Psoas muscle (tissue), 8 donors: ENCODE measurements around the gene ATP8B4. TPM values are rescaled to one million over a fixed set of nuclear protein-coding genes. Genes with fewer than 3 reads are reported as not detected.
"Not testable (repeated sequence)": the region's sequence is repeated elsewhere in the genome, so short reads cannot be mapped to it uniquely, and the experiment has no call there.

Source experiments
- ATAC-seq, 4 donors: fragments of 200-7000 bp; cut with Tn5 transposase; one replicate each; pipeline ENCODE4 v1.9.1; 2020; ENCODE audit warnings: moderate library complexity in 3 of 4, mild to moderate bottlenecking in 2 of 4
- DNase-seq, 2 donors: peaks; one replicate each; pipeline ENCODE4 v3.0.0-alpha.2; 2020
- H3K27ac ChIP-seq: fragments of 200-600 bp; one replicate; pipeline ENCODE4 v1.8.0; 2022
- H3K27me3 ChIP-seq, 3 donors: fragments of 200-600 bp in 1 of 3; one replicate each; pipeline versions ENCODE4 v1.6.1 to v1.8.0; 2013 to 2022; ENCODE audit warnings: low read length in 2 of 3, mild to moderate bottlenecking in 2 of 3, moderate library complexity in 1 of 3; ENCODE audit not compliant: insufficient read depth in 3 of 3
- H3K36me3 ChIP-seq, 2 donors: fragments of 200-600 bp in 1 of 2; one replicate each; pipeline versions ENCODE4 v1.6.1 to v1.8.0; 2013 to 2022; ENCODE audit warnings: low read depth in 1 of 2, mild to moderate bottlenecking in 1 of 2, moderate library complexity in 1 of 2; ENCODE audit not compliant: insufficient read depth in 1 of 2
- H3K4me1 ChIP-seq: fragments of 200-600 bp; one replicate; pipeline ENCODE4 v1.8.0; 2022
- H3K4me3 ChIP-seq: fragments of 200-600 bp; one replicate; pipeline ENCODE4 v1.8.0; 2022; ENCODE audit warnings: mild to moderate bottlenecking
- H3K9me3 ChIP-seq: fragments of 200-600 bp; one replicate; pipeline ENCODE4 v1.8.0; 2022
- WGBS, 3 donors: extraction: QIAGEN DNeasy Blood & Tissue Kit; methylation state at CpG; one replicate each; pipeline versions ENCODE4 v1.1.6 to v1.1.7; 2013; 5-methylcytosine and 5-hydroxymethylcytosine counted together
- intact Hi-C, 2 donors: fragments of 100-400 bp; cut with DNase I; formaldehyde crosslinking; loops; one replicate each; pipeline versions ENCODE4 v1.11.0 to v1.14.2; 2022
- polyA plus RNA-seq, 3 donors: library from polyadenylated mRNA; stranded (reverse); fragments of 200-250 nt; gene quantifications; one replicate each; pipeline ENCODE4 v1.2.3, GENCODE V29; 2013
- total RNA-seq, 4 donors: library from RNA; stranded (reverse); fragmentation: NEBNext Ultra II Directional in 2 of 4; extraction: Animal tissue kit (Norgen Biotek cat#: 25700) in 2 of 4; gene quantifications; one replicate each; pipeline versions ENCODE4 v1.2.1 to v1.2.4, GENCODE V29; 2021 to 2023
- TF ChIP-seq, protein P1 (sequence below): fragments of 200-600 bp; IDR thresholded peaks from one replicate; pipeline ENCODE4 v1.8.0; 2022; ENCODE audit warnings: antibody characterized with exemption
- donor health status: healthy with polysubstance abuse.
- donor health status: DM: no; HTN: no; CAD: no; lungs with moderate emphysema.
- donor health status: Bipolar disorder and iron deficiency.
- donor health status: healthy.
- donor health status: DM: yes; HTN: yes; CAD: no.
- donor health status: DM: no; HTN: no; CAD: no.
- donor health status: DM: no; HTN: no; CAD: no.
- donor health status: DM: yes; HTN: yes; CAD: no.

The ATP8B4 gene
- total and polyA plus RNA-seq, 7 donors: 0.25 to 2.2 (median 1.0) TPM

- Histone ChIP-seq H3K4me1 (no peaks in the 10 kb centered on the region), H3K36me3 (no peaks in the 10 kb centered on the region), H3K27me3 (no peaks in the 10 kb centered on the region), H3K9me3 (no peaks in the 10 kb centered on the region), H3K4me3 (no peak overlapping the region), H3K27ac (no peak overlapping the region)
- TF ChIP-seq, protein P1, sequence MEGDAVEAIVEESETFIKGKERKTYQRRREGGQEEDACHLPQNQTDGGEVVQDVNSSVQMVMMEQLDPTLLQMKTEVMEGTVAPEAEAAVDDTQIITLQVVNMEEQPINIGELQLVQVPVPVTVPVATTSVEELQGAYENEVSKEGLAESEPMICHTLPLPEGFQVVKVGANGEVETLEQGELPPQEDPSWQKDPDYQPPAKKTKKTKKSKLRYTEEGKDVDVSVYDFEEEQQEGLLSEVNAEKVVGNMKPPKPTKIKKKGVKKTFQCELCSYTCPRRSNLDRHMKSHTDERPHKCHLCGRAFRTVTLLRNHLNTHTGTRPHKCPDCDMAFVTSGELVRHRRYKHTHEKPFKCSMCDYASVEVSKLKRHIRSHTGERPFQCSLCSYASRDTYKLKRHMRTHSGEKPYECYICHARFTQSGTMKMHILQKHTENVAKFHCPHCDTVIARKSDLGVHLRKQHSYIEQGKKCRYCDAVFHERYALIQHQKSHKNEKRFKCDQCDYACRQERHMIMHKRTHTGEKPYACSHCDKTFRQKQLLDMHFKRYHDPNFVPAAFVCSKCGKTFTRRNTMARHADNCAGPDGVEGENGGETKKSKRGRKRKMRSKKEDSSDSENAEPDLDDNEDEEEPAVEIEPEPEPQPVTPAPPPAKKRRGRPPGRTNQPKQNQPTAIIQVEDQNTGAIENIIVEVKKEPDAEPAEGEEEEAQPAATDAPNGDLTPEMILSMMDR: no peak
- intact Hi-C loops: no loop called here
- ATAC-seq (no peak), DNase-seq (no peak)
- WGBS, 3 donors: 67 to 83% (median 81%) methylated on average over 5 of the region's 5 CpGs
Measured at GRCh38 chr15:50135031-50135551, 16.1 kb upstream of the ATP8B4 start.

- no peaks in the 10 kb centered on the region for H3K4me1 ChIP-seq
- 9 to 27% (median 13%) methylated on average over 2 of the region's 2 CpGs for WGBS, 3 donors
- DNase-seq: no peak
- H3K27me3 ChIP-seq: no peaks in the 10 kb centered on the region
- TF ChIP-seq, protein P1: no peak
- no peaks in the 10 kb centered on the region for H3K36me3 ChIP-seq
- H3K4me3 ChIP-seq: no peak overlapping the region
- no peaks in the 10 kb centered on the region for H3K9me3 ChIP-seq
- intact Hi-C loops: no loop called here
- peak in 1 of 4 donors; percentile 75 for ATAC-seq
- H3K27ac ChIP-seq: no peak overlapping the region
Measured at GRCh38 chr15:50134524-50135024, 15.5 kb upstream of the ATP8B4 start.

- H3K4me1 ChIP-seq, H3K36me3 ChIP-seq, H3K27ac ChIP-seq, DNase-seq, H3K9me3 ChIP-seq, ATAC-seq, intact Hi-C loops, H3K4me3 ChIP-seq, H3K27me3 ChIP-seq: not testable (repeated sequence)
- 83 to 97% (median 87%) methylated on average over 3 of the region's 3 CpGs for WGBS, 3 donors
Measured at GRCh38 chr15:50132251-50132984, 13.4 kb upstream of the ATP8B4 start.

DNA sequence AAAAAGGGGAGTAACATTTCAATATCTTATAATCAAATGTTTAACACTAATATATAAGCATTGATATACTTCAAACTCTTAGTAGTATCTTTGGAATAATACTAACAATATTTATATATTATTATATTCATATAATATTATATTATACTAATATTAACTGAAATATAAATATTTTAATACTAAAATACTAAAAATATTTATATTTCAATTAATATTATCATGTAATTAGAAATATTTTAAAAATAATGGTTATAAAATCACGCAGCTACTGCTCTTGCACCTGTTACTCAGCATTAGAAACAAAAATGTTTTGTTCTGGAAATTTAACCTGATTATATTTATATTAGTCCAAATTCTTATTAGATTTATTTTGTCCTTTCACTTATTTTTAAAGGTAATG lies 12.6 kb upstream of the ATP8B4 start:
- Histone ChIP-seq H3K9me3 (no peaks in the 10 kb centered on the region), H3K4me1 (no peaks in the 10 kb centered on the region), H3K27ac (no peak overlapping the region), H3K36me3 (no peaks in the 10 kb centered on the region), H3K27me3 (no peaks in the 10 kb centered on the region), H3K4me3 (no peak overlapping the region)
- TF ChIP-seq, protein P1: no peak
- DNase-seq: no peak
- intact Hi-C loops: no loop called here
- WGBS, 3 donors: 71 to 74% (median 73%) methylated on average over 1 of the region's 1 CpG
- ATAC-seq: no peak

- TF ChIP-seq, protein P1: no peak
- DNase-seq: peak; percentile 47 to 59
- no peak overlapping the region for H3K27ac ChIP-seq
- no peaks in the 10 kb centered on the region for H3K36me3 ChIP-seq
- no peak for ATAC-seq
- H3K4me1 ChIP-seq: no peaks in the 10 kb centered on the region
- intact Hi-C loops: no loop called here
- no peaks in the 10 kb centered on the region for H3K27me3 ChIP-seq
- H3K9me3 ChIP-seq: no peaks in the 10 kb centered on the region
- H3K4me3 ChIP-seq: no peak overlapping the region
Measured at GRCh38 chr15:50128266-50128665, 9.2 kb upstream of the ATP8B4 start.
